HCT116 (cell line): ENCODE measurements around the gene PNPLA2. TPM values are rescaled to one million over a fixed set of nuclear protein-coding genes. Genes with fewer than 3 reads are reported as not detected.
A peak's percentile ranks its signal among the peaks of the same experiment; 100 is the strongest.

Experiments used
- ATAC-seq: fragments of 200-7000 bp; cut with Tn5 transposase; 2 replicates; pipeline ENCODE4 v1.9.1; 2020; ENCODE audit warnings: mild to moderate bottlenecking, moderate library complexity
- BruUV-seq: library from RNA; stranded (reverse); fragments of 400-500 nt; replicated peaks from 2 replicates; lab custom pipeline; 2021; lab: Mats Ljungman, UMichigan
- CTCF ChIA-PET: fragments of 300-600 bp; sonication (Branson Sonifier 250); formaldehyde crosslinking; loops from one replicate; lab custom pipeline; 2021; ENCODE audit warnings: antibody characterized with exemption; lab: Charles Lee
- POLR2A ChIA-PET: fragments of 300-600, 350-600 bp; sonication (Branson Sonifier 250); formaldehyde crosslinking; loops from one replicate; lab custom pipeline; 2021; ENCODE audit warnings: antibody characterized with exemption; lab: Charles Lee
- RAD21 ChIA-PET, 2 experiments: fragments of 300-600 bp; sonication (Branson Sonifier 250); formaldehyde crosslinking; loops; one replicate each; lab custom pipeline; 2023; ENCODE audit warnings: low total read pairs in 2 of 2; ENCODE audit not compliant: uncharacterized antibody in 2 of 2, unreplicated experiment in 2 of 2, low non-redundant PET in 1 of 2; lab: Charles Lee
- DNase-seq: peaks from one replicate; pipeline ENCODE4 v3.0.0-alpha.2; 2010; ENCODE audit warnings: low read depth, low spot score
- H2AFZ ChIP-seq: fragments of 200-600 bp; shearing (Covaris generic), sonication (generic); 2 replicates; pipeline ENCODE4 v1.6.1; 2017; ENCODE audit warnings: low read depth, mixed run types, mixed read lengths, antibody characterized with exemption, low read length; ENCODE audit not compliant: poor library complexity, severe bottlenecking
- H3K27ac ChIP-seq: 2 replicates; pipeline ENCODE4 v1.5.1; 2012; ENCODE audit warnings: low read depth, low read length
- H3K27me3 ChIP-seq: fragments of 200-600 bp; sonication (generic); 2 replicates; pipeline ENCODE4 v1.6.1; 2016; ENCODE audit warnings: mixed run types, low read length, mixed read lengths; ENCODE audit not compliant: insufficient read depth
- H3K36me3 ChIP-seq, 2 experiments: fragments of 200-500 bp in 1 of 2; fragments of 200-600 bp in 1 of 2; sonication (Bioruptor generic) in 1 of 2; sonication (generic) in 1 of 2; 2 replicates each; pipeline versions ENCODE4 v1.5.1 to v1.6.1; 2014 to 2016; ENCODE audit warnings: low read length in 2 of 2, inconsistent platforms in 1 of 2, mixed read lengths in 1 of 2, mixed run types in 1 of 2; ENCODE audit not compliant: insufficient read depth in 2 of 2, control insufficient read depth in 1 of 2
- H3K4me1 ChIP-seq, 2 experiments: fragments of 200-600 bp in 1 of 2; sonication (generic) in 1 of 2; 2 replicates each; pipeline versions ENCODE4 v1.5.1 to v1.6.1; 2012 to 2017; ENCODE audit warnings: low read length in 2 of 2, inconsistent platforms in 1 of 2, mild to moderate bottlenecking in 1 of 2, mixed read lengths in 1 of 2, mixed run types in 1 of 2, moderate library complexity in 1 of 2; ENCODE audit not compliant: insufficient read depth in 2 of 2, control insufficient read depth in 1 of 2
- H3K4me2 ChIP-seq: fragments of 200-600 bp; sonication (generic); 2 replicates; pipeline ENCODE4 v1.6.1; 2017; ENCODE audit warnings: mixed run types, low read length, mixed read lengths
- H3K4me3 ChIP-seq, 2 experiments: fragments of 200-600 bp in 1 of 2; sonication (generic) in 1 of 2; replicated peaks in 1 of 2; 2 replicates each; pipeline ENCODE4 v1.5.1; 2011 to 2016; ENCODE audit warnings: low read length in 2 of 2, control low read depth in 1 of 2, low read depth in 1 of 2, mild to moderate bottlenecking in 1 of 2, mixed read lengths in 1 of 2, mixed run types in 1 of 2
- H3K79me2 ChIP-seq: fragments of 200-600 bp; sonication (generic); 2 replicates; pipeline ENCODE4 v1.6.1; 2017; ENCODE audit warnings: mild to moderate bottlenecking, mixed run types, low read length, moderate library complexity, mixed read lengths; ENCODE audit not compliant: insufficient read depth
- H3K9ac ChIP-seq: fragments of 200-600 bp; sonication (generic); 2 replicates; pipeline ENCODE4 v1.6.1; 2016; ENCODE audit warnings: low read length, mixed read lengths
- H3K9me2 ChIP-seq: fragments of 200-600 bp; sonication (generic), shearing (Covaris generic); 2 replicates; pipeline ENCODE4 v1.6.1; 2017; ENCODE audit warnings: mixed run types, mild to moderate bottlenecking, moderate library complexity; ENCODE audit not compliant: insufficient read depth
- H3K9me3 ChIP-seq, 2 experiments: fragments of 200-500 bp in 1 of 2; fragments of 200-600 bp in 1 of 2; sonication (Bioruptor generic) in 1 of 2; sonication (generic) in 1 of 2; 2 replicates each; pipeline ENCODE4 v1.6.1; 2014 to 2017; ENCODE audit warnings: low read length in 2 of 2, mixed read lengths in 2 of 2, inconsistent platforms in 1 of 2, low read depth in 1 of 2, mild to moderate bottlenecking in 1 of 2, mixed run types in 1 of 2, moderate library complexity in 1 of 2; ENCODE audit not compliant: control insufficient read depth in 1 of 2, insufficient read depth in 1 of 2
- H4K20me1 ChIP-seq: fragments of 200-600 bp; sonication (generic), shearing (Covaris generic); 2 replicates; pipeline ENCODE4 v1.6.1; 2017; ENCODE audit warnings: mixed run types, mild to moderate bottlenecking, moderate library complexity; ENCODE audit not compliant: insufficient read depth
- CBX3 ChIP-seq: IDR thresholded peaks from 2 replicates; pipeline ENCODE4 v1.6.1; 2012; ENCODE audit warnings: low read depth
- EGR1 ChIP-seq: IDR thresholded peaks from 2 replicates; pipeline ENCODE4 v1.6.1; 2012; ENCODE audit warnings: low read depth
- ELF1 ChIP-seq: IDR thresholded peaks from 2 replicates; pipeline ENCODE4 v1.6.1; 2012; ENCODE audit warnings: low read depth, borderline replicate concordance
- EZH2 ChIP-seq: fragments of 200-600 bp; sonication (generic); IDR thresholded peaks from 2 replicates; pipeline ENCODE4 v1.6.1; 2017; ENCODE audit warnings: antibody characterized with exemption, mixed run types
- FOSL1 ChIP-seq: IDR thresholded peaks from 2 replicates; pipeline ENCODE4 v1.6.1; 2012; ENCODE audit warnings: low read depth
- JUND ChIP-seq: IDR thresholded peaks from 2 replicates; pipeline ENCODE4 v1.6.1; 2012
- MAX ChIP-seq: IDR thresholded peaks from 2 replicates; pipeline ENCODE4 v1.6.1; 2012
- POLR2A ChIP-seq: IDR thresholded peaks from 2 replicates; pipeline ENCODE4 v1.7.0; 2011; ENCODE audit warnings: borderline replicate concordance; ENCODE audit not compliant: insufficient read depth, insufficient read length; ENCODE audit errors: extremely low read depth
- POLR2AphosphoS5 ChIP-seq: IDR thresholded peaks from 2 replicates; pipeline ENCODE4 v1.6.1; 2011; ENCODE audit warnings: mild to moderate bottlenecking, low read depth, low read length, moderate library complexity
- ZFX ChIP-seq: fragments of 450-650 bp; IDR thresholded peaks from 2 replicates; pipeline ENCODE4 v1.6.1; 2017
- ZNF274 ChIP-seq: fragments of 200-500 bp; sonication (Bioruptor generic); IDR thresholded peaks from 2 replicates; pipeline ENCODE4 v1.6.1; 2014; ENCODE audit warnings: mild to moderate bottlenecking, low read depth, low read length, inconsistent platforms
- intact Hi-C: fragments of 100-400 bp; cut with micrococcal nuclease; formaldehyde crosslinking; loops from 2 replicates; pipeline ENCODE4 v1.10.0; 2022
- total RNA-seq: library from RNA; stranded (reverse); gene quantifications from one replicate; pipeline ENCODE4 v1.2.1, GENCODE V29; 2021; ENCODE audit not compliant: unreplicated experiment

PNPLA2 gene
- total RNA-seq, 1 experiment from 2014 or later: 124 TPM

GRCh38 chr11:863910-864827 lies 45.5 kb downstream of the PNPLA2 start:
- no peaks in the 10 kb centered on the region for H3K27me3 ChIP-seq
- TF ChIP-seq JUND (no peak), POLR2A (no peak), EGR1 (no peak), FOSL1 (no peak), ZNF274 (no peak), POLR2AphosphoS5 (peak; percentile 11; the same call in 1 of the 2 replicates), CBX3 (no peak), EZH2 (no peak)
- H3K27ac ChIP-seq: no peak overlapping the region; the same call in 1 of the 2 replicates
- ATAC-seq: no peak
- no peak overlapping the region for H3K9ac ChIP-seq
- CTCF ChIA-PET: no interaction called here
- H3K36me3 ChIP-seq: no peaks in the 10 kb centered on the region
- no peaks in the 10 kb centered on the region for H3K9me2 ChIP-seq
- no peak for DNase-seq
- H3K4me1 ChIP-seq: peaks cover 7 to 38% of the 10 kb centered on the region in 2 experiments
- POLR2A ChIA-PET: interaction anchor here (0.8 kb wide), 1 partner anchor 625 kb away, joined by 3 read pairs; no protein-coding TSS in a partner anchor
- H3K9me3 ChIP-seq: no peaks in the 10 kb centered on the region
- H3K79me2 ChIP-seq: no peaks in the 10 kb centered on the region
- H3K4me2 ChIP-seq: no peak overlapping the region
- no peak overlapping the region for H2AFZ ChIP-seq
- H4K20me1 ChIP-seq: no peaks in the 10 kb centered on the region
- no TSS peak for BruUV-seq
- RAD21 ChIA-PET: no interaction called here
- no peak overlapping the region for H3K4me3 ChIP-seq
- intact Hi-C loops: no loop called here

GRCh38 chr11:864898-865297 lies 46.2 kb downstream of the PNPLA2 start:
- POLR2A ChIA-PET: interaction anchor here (0.8 kb wide), 1 partner anchor 624 kb away, joined by 3 read pairs; no protein-coding TSS in a partner anchor

More at GRCh38 chr11:864898-865297, 46.2 kb downstream of the PNPLA2 start:
- Histone ChIP-seq H3K27me3 (no peaks in the 10 kb centered on the region), H3K4me2 (no peak overlapping the region), H2AFZ (no peak overlapping the region), H4K20me1 (no peaks in the 10 kb centered on the region), H3K36me3 (no peaks in the 10 kb centered on the region), H3K9me2 (no peaks in the 10 kb centered on the region), H3K27ac (no peak overlapping the region), H3K9me3 (no peaks in the 10 kb centered on the region), H3K9ac (no peak overlapping the region), H3K4me3 (no peak overlapping the region), H3K4me1 (peaks cover 1 to 31% of the 10 kb centered on the region in 2 experiments; a peak in 3 of 4 replicates), H3K79me2 (no peaks in the 10 kb centered on the region)
- no TSS peak for BruUV-seq
- TF ChIP-seq ZFX: no peak
- no peak for TF ChIP-seq MAX
- no peak for TF ChIP-seq CBX3
- no peak for TF ChIP-seq POLR2AphosphoS5
- no peak for TF ChIP-seq ELF1
- no peak for TF ChIP-seq ZNF274
- no peak for ATAC-seq
- ChIA-PET CTCF (no interaction called here), RAD21 (no interaction called here)
- intact Hi-C loops: no loop called here
- no peak for DNase-seq
